ENCODE results near the gene VSIR.

DNA sequence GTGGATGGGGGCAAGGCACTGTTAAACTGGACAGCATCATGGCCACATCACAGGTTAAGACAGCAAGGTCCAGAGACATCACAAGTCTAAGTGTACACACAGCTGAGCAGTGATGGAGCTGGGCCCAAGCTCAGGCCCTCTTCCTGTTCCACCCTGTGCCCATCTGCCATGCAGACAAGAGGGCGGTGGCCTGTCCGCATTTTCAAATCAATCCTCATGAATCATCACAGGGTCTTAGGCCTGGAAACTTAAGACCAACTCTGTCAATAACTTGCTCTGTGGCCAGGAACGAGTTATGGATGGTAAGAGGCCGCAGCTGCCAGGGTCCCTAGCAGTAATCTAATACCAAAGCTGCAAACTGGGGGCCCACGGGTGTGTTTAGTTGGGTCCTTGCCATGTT lies 56.9 kb downstream of the VSIR start:
- TF ChIP-seq, protein P1, sequence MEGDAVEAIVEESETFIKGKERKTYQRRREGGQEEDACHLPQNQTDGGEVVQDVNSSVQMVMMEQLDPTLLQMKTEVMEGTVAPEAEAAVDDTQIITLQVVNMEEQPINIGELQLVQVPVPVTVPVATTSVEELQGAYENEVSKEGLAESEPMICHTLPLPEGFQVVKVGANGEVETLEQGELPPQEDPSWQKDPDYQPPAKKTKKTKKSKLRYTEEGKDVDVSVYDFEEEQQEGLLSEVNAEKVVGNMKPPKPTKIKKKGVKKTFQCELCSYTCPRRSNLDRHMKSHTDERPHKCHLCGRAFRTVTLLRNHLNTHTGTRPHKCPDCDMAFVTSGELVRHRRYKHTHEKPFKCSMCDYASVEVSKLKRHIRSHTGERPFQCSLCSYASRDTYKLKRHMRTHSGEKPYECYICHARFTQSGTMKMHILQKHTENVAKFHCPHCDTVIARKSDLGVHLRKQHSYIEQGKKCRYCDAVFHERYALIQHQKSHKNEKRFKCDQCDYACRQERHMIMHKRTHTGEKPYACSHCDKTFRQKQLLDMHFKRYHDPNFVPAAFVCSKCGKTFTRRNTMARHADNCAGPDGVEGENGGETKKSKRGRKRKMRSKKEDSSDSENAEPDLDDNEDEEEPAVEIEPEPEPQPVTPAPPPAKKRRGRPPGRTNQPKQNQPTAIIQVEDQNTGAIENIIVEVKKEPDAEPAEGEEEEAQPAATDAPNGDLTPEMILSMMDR (IDR thresholded peaks at IDR 0.05) = no peak
- TF ChIP-seq EZH2 (IDR thresholded peaks at IDR 0.05; ENCODE audit: borderline replicate concordance, insufficient read depth, low read depth, low read length, poor library complexity, severe bottlenecking) = no peak
